Ramos (cell line): ENCODE data around the gene RARG.

Experiments used
- in situ Hi-C: fragments of 300-500 bp; cut with MboI; formaldehyde crosslinking; loops from one replicate; pipeline ENCODE4 v1.14.3; 2022; ENCODE audit warnings: low sequenced_read_pairs; ENCODE audit not compliant: unreplicated experiment

The RARG gene

DNA sequence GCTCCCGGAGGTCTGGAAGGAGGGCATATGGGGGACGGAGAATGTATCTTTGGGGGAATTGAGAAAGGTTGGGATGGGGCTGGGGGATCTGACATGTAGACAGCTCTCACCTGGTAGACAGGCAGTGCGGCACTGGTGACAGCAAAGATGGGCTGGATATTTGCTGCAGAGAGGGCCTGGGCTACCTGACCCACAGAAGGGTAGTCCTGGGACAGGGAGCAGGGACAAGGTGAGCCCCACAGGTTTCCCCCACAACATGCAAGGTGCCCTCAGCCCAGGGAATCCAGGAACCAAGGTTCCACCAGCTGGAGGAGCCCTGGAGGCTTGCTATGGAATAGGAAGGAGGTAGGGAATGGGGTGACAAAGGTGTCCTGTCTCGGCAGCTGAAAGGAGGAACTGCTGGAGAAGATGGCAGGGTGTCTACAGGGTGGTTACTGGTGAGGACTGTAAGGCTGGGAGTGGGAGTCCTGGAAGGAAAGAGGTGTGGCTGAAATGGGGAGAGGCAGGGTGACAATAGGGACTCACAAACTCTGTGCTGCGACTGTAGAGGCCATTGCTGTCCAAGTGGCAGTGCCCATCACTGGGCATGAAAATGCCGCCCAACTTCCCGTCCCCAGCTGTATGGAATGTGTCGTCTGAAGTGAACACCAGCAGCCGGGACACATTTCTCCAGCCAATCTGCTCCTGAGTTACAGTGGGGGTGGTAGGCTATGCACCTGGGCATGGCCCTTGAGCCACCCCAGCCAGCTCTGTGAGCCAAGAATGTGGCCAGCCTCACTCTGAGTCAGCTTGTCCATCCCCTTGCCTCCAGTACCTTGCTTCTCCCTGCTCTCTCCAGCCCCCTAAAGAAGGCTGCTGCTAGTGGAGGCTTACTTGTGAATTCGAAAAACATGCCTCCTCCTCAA lies 36.2 kb downstream of the RARG start:
- in situ Hi-C loops = no loop called here

DNA sequence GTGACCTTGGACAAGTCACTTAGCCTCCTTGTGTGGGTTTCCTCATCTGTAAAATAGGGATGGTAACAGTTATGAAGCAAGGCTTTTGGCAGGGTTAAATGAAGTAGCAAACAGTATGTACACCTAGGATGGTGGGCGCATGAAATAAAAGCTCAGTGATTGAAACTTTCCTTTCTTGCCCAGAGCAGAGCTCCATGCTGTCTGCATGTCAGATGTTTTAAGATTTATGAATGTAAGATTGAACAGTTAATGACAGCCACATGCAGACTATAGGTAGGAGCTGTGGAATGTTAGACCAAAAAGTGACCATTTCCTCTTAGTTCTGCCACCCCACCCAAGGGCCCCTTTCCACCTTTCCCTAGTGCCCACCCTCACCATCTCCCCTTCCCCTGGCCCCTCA lies 37.0 kb downstream of the RARG start:
- in situ Hi-C loops = no loop called here

DNA sequence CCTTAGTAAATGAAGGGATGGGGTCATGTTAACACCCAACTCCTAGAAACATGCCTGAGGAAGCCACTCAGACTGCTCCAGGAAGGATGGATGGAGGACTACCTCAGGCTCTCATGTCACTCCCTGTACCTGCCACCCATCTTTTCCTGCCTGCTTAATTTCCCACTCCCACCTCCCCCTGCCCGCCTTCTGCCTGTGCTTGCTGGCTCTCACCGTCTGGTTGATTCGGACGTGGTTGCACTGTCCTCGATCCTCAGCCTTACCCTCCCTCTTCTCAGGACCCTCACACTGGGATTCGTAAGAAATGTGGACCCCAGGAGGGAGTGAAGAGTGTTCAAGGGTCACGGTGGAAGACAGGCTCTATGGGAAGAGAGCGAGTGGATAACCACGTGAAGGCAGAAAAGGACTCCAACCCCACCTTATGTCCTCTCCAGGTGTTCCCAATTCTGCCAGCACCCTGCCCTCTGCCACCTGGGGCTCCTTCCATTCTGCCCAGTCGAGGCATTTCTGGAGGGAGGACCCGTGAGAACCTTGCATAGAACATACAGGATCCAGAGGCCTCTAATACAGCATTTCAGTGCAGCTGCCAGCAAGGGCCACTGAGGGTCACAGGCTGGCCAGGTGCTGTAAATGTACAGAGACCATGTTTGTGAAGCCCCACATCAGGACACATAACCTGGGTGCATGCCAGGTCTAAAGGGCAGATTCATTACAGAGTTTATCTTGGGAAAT lies 37.9 kb downstream of the RARG start:
- in situ Hi-C loops = no loop called here

- in situ Hi-C loops = no loop called here
Measured at GRCh38 chr12:53193040-53193439, 39.0 kb downstream of the RARG start.

- in situ Hi-C loops = no loop called here
Measured at GRCh38 chr12:53192531-53193021, 39.4 kb downstream of the RARG start.

DNA sequence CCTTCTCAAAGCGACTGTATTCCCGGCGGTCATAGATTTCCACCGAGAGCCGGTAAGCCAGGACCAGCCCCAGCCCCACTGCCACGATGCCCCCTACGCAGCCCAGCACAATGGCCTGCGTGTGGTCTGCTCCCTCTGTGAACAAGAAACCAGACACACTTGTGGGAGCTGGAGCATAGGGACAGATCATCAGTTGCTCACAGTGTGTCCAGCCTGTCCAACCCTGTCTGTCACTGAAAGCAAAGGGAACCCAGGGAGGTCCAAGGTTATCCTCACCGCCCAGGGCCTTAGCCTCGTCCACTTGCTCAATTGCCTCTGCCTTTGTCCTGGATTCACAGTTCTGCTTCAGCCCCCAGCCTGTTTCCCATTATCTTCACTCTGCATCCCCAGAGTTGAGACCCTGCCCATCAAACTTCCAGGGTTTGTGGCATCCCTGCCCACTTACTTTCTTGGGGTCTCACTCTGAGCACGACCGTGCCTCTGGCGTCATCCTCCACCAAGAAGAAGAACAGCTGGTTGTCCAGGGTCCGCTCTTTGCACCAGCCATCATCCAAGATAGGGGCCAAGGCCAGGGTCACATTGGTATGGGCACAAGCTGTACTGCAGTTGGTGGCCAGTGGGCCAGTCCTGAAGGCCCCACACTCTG lies 40.0 kb downstream of the RARG start:
- in situ Hi-C loops = no loop called here

DNA sequence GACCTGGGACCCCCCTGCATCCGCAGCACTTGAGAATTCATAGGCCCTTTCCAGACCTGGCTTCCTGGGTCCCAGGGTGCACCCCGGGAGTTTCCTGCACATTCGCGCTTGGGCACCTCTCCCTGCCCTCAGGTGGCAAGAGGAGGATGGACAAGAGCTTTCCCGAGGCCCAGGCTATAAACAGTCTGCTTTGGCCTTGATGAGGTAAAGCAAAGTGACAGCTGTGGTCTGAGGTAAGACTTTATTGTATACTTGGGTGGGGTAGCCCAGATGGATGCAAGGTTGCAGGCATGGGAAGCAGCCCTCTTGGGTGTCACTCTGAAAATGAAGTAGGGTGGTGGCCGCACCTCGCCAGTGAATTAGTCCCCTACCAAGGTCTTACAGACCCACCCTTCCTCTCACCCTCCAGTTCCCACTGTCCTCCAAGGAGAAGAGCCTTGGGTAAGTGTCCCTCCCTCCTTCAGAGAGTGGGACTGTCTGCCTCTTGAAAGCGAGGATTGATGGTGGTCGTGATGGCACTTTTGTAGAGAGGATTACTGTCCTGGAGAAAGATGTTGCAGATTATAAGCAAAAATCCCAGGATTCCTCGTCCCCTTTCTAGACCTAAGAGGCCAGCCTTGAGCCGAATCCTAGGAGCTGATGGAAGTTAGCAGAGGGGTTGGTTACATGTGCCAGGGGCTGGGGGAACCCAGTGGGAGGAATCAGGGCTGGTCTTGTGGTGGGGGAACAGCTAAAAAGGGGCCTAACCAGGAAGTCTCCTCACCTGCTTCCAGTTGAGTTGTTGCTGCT lies 40.7 kb downstream of the RARG start:
- in situ Hi-C loops = no loop called here

DNA sequence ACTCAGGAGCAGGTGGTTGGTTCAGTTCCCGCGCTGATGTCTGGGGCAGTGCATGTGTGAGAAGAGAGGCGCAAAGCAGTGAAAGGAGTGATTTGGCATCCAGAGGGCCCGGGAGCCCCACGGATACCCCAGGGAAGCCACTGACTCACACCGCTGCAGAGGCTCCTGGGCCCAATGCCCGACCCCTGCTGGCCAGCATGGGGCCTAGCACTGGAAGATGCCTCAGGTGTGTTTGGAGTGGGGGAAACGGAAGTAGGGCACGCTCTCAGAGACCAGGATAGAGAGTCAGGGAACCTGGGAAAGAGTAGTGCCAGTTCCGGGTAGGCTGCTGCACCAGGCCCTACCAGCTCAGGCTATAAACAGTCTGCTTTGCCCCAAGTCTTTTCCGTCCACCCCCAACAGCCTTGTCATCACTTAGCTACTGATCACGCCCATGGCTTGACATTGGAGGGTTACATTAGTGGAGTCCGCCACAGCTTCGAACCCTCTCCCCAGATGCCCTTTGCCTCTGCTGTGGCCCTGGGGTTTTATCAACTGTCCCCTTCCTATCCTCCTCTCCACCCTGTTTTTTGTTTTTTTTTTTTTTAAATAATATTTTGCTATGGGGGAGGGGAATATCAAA lies 41.8 kb downstream of the RARG start:
- in situ Hi-C loops = no loop called here

- in situ Hi-C loops = no loop called here
Measured at GRCh38 chr12:53187145-53187899, 44.7 kb downstream of the RARG start.

GRCh38 chr12:53186745-53187144 lies 45.3 kb downstream of the RARG start:
- in situ Hi-C loops = no loop called here

DNA sequence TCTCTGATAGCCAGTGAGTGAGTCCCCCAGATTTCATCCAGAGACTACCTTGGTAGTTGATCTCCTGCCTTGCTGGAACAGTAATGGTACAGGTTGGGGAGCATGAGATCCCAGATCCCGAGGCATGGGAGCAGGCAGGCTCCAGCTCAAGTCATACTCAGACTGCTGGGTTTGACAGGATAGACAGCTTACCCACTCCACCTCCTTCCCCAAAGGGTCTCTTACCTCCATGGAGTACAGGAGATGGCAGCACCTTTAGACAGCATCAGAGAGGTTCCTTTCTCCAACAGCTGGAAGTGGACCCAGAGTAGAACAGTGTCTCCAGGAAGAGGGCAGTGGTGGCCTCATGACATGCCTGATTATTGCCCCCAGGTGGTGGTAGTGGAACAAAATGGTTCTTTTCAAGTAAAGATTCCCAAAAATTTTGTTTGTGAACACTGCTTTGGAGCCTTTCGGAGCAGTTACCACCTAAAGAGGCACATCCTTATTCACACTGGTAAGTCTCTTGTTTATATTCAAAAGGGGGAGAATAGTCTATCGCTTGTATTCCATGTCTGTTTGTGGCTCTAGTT lies 46.3 kb downstream of the RARG start:
- in situ Hi-C loops = no loop called here

GRCh38 chr12:53184828-53185227 lies 47.2 kb downstream of the RARG start:
- in situ Hi-C loops = no loop called here

DNA sequence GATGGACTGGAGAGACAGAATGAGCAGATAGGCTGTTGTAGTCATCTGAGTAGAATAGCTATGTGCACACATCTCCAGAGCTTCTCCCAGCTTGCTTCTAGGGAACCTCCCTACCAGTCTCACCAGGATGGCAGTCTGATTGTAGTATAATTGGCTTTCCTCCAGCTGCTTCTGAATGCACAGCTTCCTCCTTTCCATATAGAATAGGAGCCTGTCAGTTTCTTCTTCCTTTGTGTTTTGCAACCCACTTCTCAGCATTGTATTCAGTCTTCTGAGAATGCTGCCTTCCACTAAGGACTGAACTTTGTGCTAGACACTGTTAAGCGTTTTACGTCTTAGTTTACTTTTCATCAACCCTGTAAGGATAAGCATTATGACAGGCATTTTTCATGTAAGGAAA lies 49.1 kb downstream of the RARG start:
- in situ Hi-C loops = no loop called here

DNA sequence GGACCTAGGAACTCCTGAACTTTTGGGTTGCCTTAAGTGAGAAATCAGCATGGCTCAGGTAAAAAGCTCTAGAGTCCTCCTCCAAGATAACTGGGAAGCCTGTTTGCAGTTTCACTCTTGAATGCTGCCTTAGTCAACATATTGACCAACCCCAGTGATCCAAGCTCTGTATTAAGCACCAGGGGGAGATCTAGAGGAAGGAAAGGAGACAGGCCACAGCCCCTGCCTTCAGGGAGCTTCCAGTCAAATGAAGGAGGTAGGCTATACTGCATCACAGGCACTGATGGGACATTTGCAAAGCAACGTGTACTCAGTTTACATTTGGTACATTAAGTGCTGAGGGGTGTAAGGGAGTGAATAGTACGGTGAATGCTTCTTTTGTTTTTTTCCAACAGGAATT lies 50.1 kb downstream of the RARG start:
- in situ Hi-C loops = no loop called here

DNA sequence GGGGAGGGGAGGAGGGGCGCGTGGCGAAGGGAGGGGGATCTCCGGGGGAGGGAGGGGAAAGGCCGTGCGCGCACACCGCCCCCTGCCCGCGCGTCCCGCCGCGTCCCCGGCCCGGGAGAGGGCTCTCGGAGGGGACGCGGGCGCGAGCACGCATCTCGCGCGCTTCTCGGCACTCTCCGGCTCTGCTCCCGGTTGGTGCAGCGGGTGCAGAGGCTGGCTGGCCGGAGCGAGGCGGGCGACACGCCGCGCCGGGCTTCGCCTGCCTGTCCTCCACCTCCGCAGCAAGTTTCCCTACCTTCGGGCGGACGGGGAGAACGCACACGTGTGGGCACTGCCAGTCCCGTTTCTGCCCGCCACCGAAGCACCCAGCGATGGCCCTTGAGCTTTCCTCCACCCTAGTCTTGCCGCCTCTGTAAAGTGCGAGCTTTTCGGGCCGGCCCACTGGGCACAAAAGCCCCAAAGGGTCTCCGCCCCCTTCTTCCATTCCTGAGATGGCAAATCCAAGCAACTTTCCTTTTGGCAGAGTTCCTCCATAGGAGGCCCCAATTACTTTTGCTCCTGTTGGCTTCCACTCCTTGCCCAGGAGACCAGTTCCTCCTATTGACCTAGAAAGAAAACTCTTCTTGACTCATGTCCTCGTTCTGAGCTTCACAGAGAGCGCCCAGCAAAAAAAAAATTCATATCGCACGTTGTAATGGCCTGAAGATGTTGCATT lies 50.9 kb downstream of the RARG start:
- in situ Hi-C loops = no loop called here

GRCh38 chr12:53180220-53180930 lies 51.6 kb downstream of the RARG start, which contains the start of the genes CSAD and ZNF740:
Gene CSAD, minus strand, starts transcription at chr12:53180925. Its CDS starts 7,455 bp downstream, at chr12:53173470.
Gene ZNF740, plus strand, starts transcription at chr12:53180722. Its CDS starts 1,262 bp downstream, at chr12:53181984.
- in situ Hi-C loops = no loop called here

DNA sequence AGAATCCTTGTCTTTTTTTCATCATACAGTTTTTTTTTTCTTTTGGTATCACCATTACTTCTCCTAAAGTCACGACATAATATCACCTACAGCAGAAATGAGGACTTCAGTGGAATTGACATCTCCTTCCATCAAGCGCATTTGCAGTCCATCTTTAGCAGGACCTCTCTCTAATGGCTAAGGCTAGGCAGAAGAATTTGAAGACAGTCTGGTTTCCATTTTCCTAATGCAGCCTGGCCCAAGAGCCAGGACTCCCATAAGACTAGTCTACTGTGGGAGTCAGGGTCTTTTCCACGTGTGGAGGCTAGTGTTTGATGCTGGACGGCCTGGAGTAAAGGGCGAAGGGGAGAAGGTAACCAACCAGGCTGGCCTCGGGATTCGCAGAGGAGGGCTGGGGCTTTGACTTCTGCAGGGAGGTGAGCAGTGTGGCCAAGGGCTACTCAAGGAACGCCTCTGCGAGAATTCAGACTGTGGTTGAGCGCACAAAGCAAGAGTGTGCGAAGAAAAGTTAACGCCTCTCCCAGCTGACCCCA lies 52.3 kb downstream of the RARG start:
- in situ Hi-C loops = no loop called here
